GM19023 (cell line): ENCODE measurements around the gene TMEM247.

Source experiments
- ATAC-seq: cut with Tn5 transposase; IDR thresholded peaks from one replicate; pipeline ENCODE4 v1.9.1; 2021; ENCODE audit warnings: mild to moderate bottlenecking, moderate library complexity; ENCODE audit not compliant: unreplicated experiment

The TMEM247 gene

GRCh38 chr2:46487667-46488335 lies 8.4 kb downstream of the TMEM247 start:
- no peak for ATAC-seq

DNA sequence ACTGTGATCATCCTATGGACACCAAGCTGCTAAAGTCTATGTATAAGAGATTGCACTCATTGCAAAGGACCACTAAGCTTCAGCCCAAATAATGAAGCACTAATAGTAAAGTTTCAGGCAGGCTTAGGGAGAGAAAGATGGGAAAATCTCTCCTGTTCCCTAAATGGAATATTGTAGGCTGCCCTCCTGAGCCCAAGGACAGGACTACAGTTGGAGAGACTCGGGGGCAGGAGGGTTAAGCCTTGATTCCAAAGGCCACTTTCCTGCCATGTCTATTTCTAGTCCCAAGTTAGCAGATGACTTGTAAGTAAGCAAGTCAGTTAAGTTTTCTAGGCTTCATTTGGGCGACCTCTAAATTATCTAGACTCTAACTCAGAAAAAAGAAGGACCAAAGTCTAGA lies 9.0 kb downstream of the TMEM247 start:
- ATAC-seq: no peak

DNA sequence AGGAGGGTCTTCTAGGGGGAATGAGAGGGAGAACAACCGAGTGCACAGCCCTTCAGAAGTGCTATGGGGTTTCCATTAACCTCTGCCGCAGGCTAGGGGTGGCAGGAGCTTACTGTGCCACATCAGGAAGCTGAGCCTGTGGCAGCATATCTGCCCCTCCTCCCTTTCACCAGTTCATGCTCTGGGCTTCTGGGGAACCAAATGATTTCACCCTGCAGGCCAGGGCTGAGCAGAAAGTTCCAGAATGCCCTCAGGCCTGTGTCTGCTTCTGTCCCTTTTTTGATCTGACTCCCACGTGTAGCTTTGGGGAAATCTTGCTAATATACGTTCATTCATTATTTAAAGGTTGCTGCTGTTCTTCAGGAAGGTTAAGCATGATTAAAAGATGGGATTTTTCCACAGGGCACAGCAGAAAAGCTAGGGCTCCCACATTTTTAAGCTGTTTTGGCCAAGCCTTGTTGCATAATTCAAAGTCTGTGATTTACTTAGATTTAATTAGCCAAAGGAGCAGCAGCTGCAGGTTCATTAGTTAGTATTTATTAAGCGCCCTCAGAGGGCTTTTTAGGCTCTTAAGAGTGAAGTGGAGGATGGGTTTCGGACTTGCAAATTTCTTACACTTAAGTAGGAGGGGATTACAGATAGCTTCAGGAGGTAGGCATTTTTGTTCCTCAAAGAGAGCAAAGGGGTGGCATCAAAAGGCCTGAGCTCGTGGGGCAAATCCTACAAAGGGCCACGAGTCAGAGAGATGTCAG lies 10.2 kb downstream of the TMEM247 start:
- ATAC-seq: no peak

DNA sequence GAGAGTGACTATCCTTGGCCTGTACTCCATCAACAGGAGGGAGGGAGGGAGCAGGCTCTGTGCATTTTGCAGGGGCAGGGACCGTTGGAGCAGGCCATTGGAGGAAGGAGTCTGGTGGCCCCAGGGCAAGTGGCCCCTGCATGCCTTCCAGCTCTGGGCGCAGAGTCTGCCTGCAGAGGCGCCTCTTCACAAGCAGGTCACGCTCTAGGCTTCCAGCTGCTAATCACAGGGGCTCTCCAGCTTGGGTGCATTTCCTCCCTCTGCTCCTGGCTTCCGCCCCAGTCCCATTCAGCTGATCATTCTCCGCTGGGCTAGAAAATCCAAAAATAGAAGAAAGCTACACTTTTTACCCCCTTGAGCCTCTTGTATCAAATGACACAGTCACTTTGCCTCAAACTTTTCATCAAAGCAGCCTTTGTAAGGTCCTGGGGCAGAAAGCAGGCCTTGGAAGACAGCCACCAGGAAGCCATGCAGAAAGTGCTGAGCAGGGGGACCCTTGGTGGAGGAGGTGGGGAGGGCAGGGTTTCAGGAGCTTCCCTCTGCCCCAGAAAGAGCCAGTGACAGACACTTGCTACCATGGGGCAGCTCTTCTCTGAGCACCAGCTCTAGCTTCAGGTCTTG lies 11.3 kb downstream of the TMEM247 start:
- ATAC-seq: peak; percentile 65

GRCh38 chr2:46492301-46492700 lies 12.9 kb downstream of the TMEM247 start:
- ATAC-seq: no peak

DNA sequence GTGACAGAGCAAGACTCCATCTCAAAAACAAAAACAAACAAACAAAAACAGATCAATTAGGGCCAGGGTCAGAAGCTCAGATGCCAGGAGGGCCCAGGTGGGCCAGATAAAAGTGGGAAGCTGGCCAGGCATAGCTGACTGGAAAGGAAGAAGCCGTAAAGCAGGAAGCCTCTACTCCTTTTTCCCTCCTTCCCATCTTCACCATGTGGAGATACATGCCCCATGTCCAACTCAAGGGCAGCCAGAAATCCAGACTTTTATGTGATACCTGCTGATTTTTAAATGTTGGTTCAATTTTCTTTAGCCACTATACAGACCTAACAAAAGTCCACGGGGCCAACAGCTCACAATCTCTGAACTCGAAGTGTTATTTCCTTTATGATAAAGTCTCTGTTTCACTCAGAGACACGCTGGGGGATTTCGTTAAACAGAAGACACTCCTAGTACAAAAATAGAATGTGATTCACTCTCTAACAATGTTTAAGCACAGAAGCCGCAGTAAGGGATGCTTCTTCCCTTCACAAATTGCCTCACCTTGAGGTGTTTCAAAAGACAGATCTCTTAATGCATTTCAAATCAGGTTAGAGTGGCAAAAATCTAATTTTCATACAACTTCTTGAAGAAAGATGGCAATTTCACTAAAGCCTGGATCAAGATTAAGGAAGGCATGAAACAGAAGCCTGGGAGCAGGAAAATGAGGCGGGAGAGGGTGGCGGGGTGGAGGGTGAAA lies 14.0 kb downstream of the TMEM247 start:
- peak; percentile 69 for ATAC-seq

GRCh38 chr2:46493971-46494250 lies 14.5 kb downstream of the TMEM247 start:
- ATAC-seq: no peak

DNA sequence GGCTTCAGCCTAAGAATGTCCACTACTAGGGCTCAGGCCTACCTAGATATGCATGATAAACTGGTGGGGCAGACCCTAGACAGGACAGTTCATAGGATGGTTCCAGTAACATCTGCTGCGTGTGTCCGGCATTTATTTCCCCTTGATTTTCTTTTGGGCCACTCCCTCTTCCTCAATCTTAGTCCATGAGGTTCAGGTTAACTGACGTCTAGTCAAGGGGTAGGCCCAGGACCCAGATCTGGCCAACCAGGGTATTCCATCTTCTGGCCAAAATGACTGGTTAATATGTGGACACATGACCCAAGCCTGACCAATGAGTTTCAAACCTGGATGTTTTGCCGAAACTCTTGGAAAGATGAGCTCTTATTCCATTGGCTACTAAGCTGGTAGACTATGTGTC lies 15.2 kb downstream of the TMEM247 start:
- no peak for ATAC-seq

GRCh38 chr2:46495231-46496030 lies 16.1 kb downstream of the TMEM247 start:
- ATAC-seq: no peak

DNA sequence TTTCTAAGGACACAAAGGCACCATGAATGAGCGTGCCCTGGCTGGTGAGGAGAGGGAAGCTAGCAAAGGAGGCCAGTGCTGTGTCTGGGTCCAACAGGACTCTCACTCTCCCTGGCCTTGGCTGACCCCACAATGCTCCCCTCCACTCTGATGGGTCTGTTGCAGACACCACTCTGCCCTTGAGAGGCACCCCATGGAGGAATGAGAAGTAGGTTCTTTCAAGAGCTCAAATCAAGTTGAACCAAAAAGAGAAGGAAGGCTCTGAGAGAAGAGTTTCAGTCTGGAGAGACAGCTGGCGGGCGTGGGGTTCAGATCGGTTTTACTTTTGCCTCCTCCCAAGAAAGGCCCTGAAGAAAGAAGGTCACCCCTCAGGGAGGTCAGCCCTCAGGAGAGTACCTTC lies 18.4 kb downstream of the TMEM247 start:
- ATAC-seq: no peak

DNA sequence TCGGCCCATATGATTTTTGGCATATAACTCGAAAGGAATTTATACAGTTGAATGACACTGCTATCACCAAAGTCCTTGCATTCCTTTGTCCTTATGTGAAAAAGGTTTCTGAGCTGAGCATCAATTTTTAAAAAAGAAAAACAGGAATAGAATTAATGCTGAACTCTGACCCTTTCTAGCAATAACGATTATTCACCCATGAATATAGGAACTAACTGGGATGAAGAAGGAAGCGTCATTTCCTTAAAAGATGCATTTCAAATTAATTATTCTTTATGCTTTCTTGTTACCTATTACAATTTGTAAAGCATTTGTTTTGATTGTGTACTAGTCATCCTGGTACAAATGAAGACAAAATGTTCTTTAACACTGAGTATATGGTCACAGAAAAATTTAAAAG lies 19.3 kb downstream of the TMEM247 start:
- no peak for ATAC-seq

- no peak for ATAC-seq
Measured at GRCh38 chr2:46499392-46499785, 20.0 kb downstream of the TMEM247 start.

- ATAC-seq: no peak
Measured at GRCh38 chr2:46500801-46501200, 21.4 kb downstream of the TMEM247 start.

DNA sequence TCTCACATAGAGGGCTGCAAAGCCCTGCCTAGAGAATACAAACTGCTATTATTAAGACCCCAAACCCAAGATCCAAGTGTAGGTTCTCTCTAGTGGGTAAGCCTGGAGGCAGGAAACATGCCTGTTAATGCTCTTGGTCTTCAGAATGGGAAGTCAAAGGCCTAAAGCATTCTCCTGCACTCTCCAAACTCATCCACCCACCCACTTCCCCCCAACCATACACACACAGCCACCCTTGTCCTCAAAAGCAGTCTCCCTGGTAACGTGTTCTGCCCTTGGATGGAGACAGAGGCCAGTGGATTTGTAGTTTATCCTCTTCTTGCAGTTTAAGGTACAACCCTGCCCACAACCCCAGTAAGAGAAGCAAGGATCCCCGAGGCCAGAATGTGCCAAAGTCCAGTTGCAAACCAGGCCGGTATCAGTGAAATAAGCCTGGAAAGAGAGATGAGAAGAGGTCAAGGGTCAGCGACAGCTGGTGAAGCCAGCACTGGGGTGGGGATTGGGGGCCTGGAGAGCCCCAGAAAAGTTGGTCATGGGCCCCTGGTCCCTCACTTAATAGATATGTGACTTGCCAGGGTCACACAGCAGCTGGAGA lies 23.0 kb downstream of the TMEM247 start:
- no peak for ATAC-seq

GRCh38 chr2:46503686-46504085 lies 24.3 kb downstream of the TMEM247 start:
- no peak for ATAC-seq

- no peak for ATAC-seq
Measured at GRCh38 chr2:46504221-46504620, 24.9 kb downstream of the TMEM247 start.

GRCh38 chr2:46504685-46505471 lies 25.5 kb downstream of the TMEM247 start:
- ATAC-seq: no peak

DNA sequence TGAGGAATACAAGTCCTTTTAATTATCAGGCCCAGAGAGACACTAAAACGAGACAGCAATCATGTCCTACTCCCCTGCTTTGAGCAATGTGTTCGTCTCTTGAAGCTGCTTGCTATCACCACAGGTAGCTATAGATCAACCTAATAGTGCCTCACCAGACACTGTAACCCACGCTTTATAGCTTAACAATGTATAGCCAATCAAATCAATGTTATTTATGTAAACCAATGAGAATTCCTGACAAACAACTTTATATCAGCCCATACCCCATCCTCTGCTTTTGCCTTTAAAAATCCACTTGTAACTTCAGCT lies 26.1 kb downstream of the TMEM247 start:
- no peak for ATAC-seq

- no peak for ATAC-seq
Measured at GRCh38 chr2:46506131-46506706, 26.9 kb downstream of the TMEM247 start.

- no peak for ATAC-seq
Measured at GRCh38 chr2:46508312-46508711, 28.9 kb downstream of the TMEM247 start.
